GM12892 (cell line): ENCODE data around the gene DCTN4.

ENCODE experiments used
- DNase-seq: peaks from one replicate; pipeline ENCODE4 v3.0.0; 2011; ENCODE audit not compliant: insufficient read length
- FAIRE-seq: peaks from 2 replicates; lab custom pipeline; 2011; peaks lifted over from hg19 to GRCh38; lab: Jason Lieb, UNC
- POLR2A ChIP-seq: IDR thresholded peaks from 2 replicates; pipeline ENCODE4 v1.6.1; 2011; ENCODE audit warnings: low read depth, low read length, control low read depth
- POLR2AphosphoS5 ChIP-seq: IDR thresholded peaks from 2 replicates; pipeline ENCODE4 v1.6.1; 2011; ENCODE audit warnings: low read depth, low read length, control low read depth
- TAF1 ChIP-seq: IDR thresholded peaks from 2 replicates; pipeline ENCODE4 v1.6.1; 2011; ENCODE audit warnings: low read depth, mild to moderate bottlenecking, control low read depth, low read length, borderline replicate concordance

DCTN4 gene

GRCh38 chr5:150660108-150660831, 98.5 kb downstream of the DCTN4 start:
- no peak for DNase-seq
- FAIRE-seq, result no peak
- TF ChIP-seq POLR2AphosphoS5 (no peak), TAF1 (no peak), POLR2A (no peak)

- DNase-seq (no peak), FAIRE-seq (no peak)
- no peak for TF ChIP-seq TAF1
- TF ChIP-seq POLR2AphosphoS5, result no peak
- no peak for TF ChIP-seq POLR2A
Measured at GRCh38 chr5:150659360-150660107, 99.3 kb downstream of the DCTN4 start.

GRCh38 chr5:150658699-150659265, 100.0 kb downstream of the DCTN4 start:
- FAIRE-seq, result no peak
- TF ChIP-seq POLR2A (no peak), POLR2AphosphoS5 (no peak), TAF1 (no peak)
- no peak for DNase-seq
